ENCODE results near the gene GALNT14. TPM values are rescaled to one million over a fixed set of nuclear protein-coding genes. Genes with fewer than 3 reads are reported as not detected.

GALNT14 gene
- total RNA-seq, 1 donor from 2014 or later = 7.0 TPM

Other genes starting within 250 kb of the GALNT14 start
- 0.62 TPM for gene CAPN14, start 79.1 kb upstream of the GALNT14 start, total RNA-seq
- 12.7 TPM for gene EHD3, start 95.7 kb upstream of the GALNT14 start, total RNA-seq

Measured in ureter (tissue), 1 donor.